IMR-90 (cell line): ENCODE measurements around the gene SYNE1. TPM values are rescaled to one million over a fixed set of nuclear protein-coding genes. Genes with fewer than 3 reads are reported as not detected.
A peak's percentile ranks its signal among the peaks of the same experiment; 100 is the strongest.

Source experiments
- ATAC-seq: fragments of 200-7000 bp; cut with Tn5 transposase; 2 replicates; pipeline ENCODE4 v1.9.1; 2020; ENCODE audit warnings: low read depth, mild to moderate bottlenecking, moderate library complexity
- BruUV-seq: library from RNA; stranded (reverse); fragments of 400-500 nt; replicated peaks from 2 replicates; lab custom pipeline; 2021; lab: Mats Ljungman, UMichigan
- CTCF ChIA-PET: fragments of 300-600 bp; formaldehyde crosslinking; extraction: SDS; loops from one replicate; lab custom pipeline; 2021; ENCODE audit warnings: antibody characterized with exemption; lab: Yijun Ruan, JAX
- POLR2A ChIA-PET: fragments of 300-600 bp; sonication (Branson Sonifier 250); formaldehyde crosslinking; loops from one replicate; lab custom pipeline; 2022; ENCODE audit warnings: antibody characterized with exemption; ENCODE audit not compliant: unreplicated experiment; lab: Charles Lee
- DNase-seq: peaks from one replicate; pipeline ENCODE4 v3.0.0; 2013
- H2AFZ ChIP-seq: replicated peaks from 2 replicates; pipeline ENCODE3; 2013; ENCODE audit warnings: low read length, mild to moderate bottlenecking; ENCODE audit not compliant: poor library complexity
- H2AK5ac ChIP-seq: 2 replicates; pipeline ENCODE4 v1.6.1; 2013; ENCODE audit warnings: low read depth, low read length, inconsistent platforms
- H2AK9ac ChIP-seq: replicated peaks from 2 replicates; pipeline ENCODE3; 2013; ENCODE audit warnings: mild to moderate bottlenecking, low read depth, low read length, moderate library complexity; ENCODE audit not compliant: poor library complexity
- H2BK120ac ChIP-seq: 2 replicates; pipeline ENCODE4 v1.6.1; 2013; ENCODE audit warnings: low read depth, low read length, inconsistent platforms
- H2BK15ac ChIP-seq: 3 replicates; pipeline ENCODE4 v1.6.1; 2013; ENCODE audit warnings: low read depth, low read length, inconsistent platforms
- H2BK20ac ChIP-seq: 2 replicates; pipeline ENCODE4 v1.6.1; 2013; ENCODE audit warnings: low read depth, mild to moderate bottlenecking, inconsistent platforms, low read length, moderate library complexity
- H2BK5ac ChIP-seq: 2 replicates; pipeline ENCODE4 v1.6.1; 2013; ENCODE audit warnings: mild to moderate bottlenecking, low read depth, low read length, inconsistent platforms; ENCODE audit not compliant: poor library complexity, severe bottlenecking
- H3K14ac ChIP-seq: replicated peaks from 2 replicates; pipeline ENCODE4 v1.6.1; 2013; ENCODE audit warnings: low read depth, low read length, inconsistent platforms
- H3K18ac ChIP-seq: 2 replicates; pipeline ENCODE4 v1.6.1; 2013; ENCODE audit warnings: low read depth, low read length, control low read depth
- H3K23ac ChIP-seq: 2 replicates; pipeline ENCODE4 v1.6.1; 2013; ENCODE audit warnings: low read depth, low read length, inconsistent platforms
- H3K27ac ChIP-seq: 2 replicates; pipeline ENCODE4 v1.5.1; 2013; ENCODE audit warnings: mild to moderate bottlenecking, control low read depth, low read length; ENCODE audit not compliant: insufficient read depth
- H3K27me3 ChIP-seq: 2 replicates; pipeline ENCODE4 v1.6.1; 2013; ENCODE audit warnings: low read length; ENCODE audit not compliant: control insufficient read depth, insufficient read depth
- H3K36me3 ChIP-seq: 2 replicates; pipeline ENCODE4 v1.6.1; 2013; ENCODE audit warnings: low read length, mixed read lengths; ENCODE audit not compliant: control insufficient read depth, insufficient read depth
- H3K4ac ChIP-seq: 2 replicates; pipeline ENCODE4 v1.6.1; 2013; ENCODE audit warnings: low read depth, low read length, inconsistent platforms
- H3K4me1 ChIP-seq: 2 replicates; pipeline ENCODE4 v1.6.1; 2013; ENCODE audit warnings: low read length, mixed read lengths; ENCODE audit not compliant: control insufficient read depth, insufficient read depth
- H3K4me2 ChIP-seq: 2 replicates; pipeline ENCODE4 v1.6.1; 2013; ENCODE audit warnings: low read depth, mild to moderate bottlenecking, control low read depth, low read length, moderate library complexity
- H3K4me3 ChIP-seq: 2 replicates; pipeline ENCODE4 v1.5.1; 2013; ENCODE audit warnings: low read depth, mild to moderate bottlenecking, control low read depth, low read length, moderate library complexity; ENCODE audit not compliant: insufficient read depth
- H3K56ac ChIP-seq: 2 replicates; pipeline ENCODE4 v1.6.1; 2013; ENCODE audit warnings: low read length, inconsistent platforms; ENCODE audit not compliant: insufficient read depth; ENCODE audit errors: extremely low read depth
- H3K79me1 ChIP-seq, 2 experiments: 2 replicates each; pipeline ENCODE4 v1.6.1; 2013; ENCODE audit warnings: low read length in 2 of 2, inconsistent platforms in 1 of 2, low read depth in 1 of 2
- H3K9ac ChIP-seq: 2 replicates; pipeline ENCODE4 v1.6.1; 2013; ENCODE audit warnings: low read depth, low read length, control low read depth
- H3K9me1 ChIP-seq: 2 replicates; pipeline ENCODE4 v1.6.1; 2013; ENCODE audit warnings: low read length, inconsistent platforms; ENCODE audit not compliant: insufficient read depth
- H3K9me3 ChIP-seq: 2 replicates; pipeline ENCODE4 v1.6.1; 2013; ENCODE audit warnings: low read length; ENCODE audit not compliant: control insufficient read depth, insufficient read depth
- H4K20me1 ChIP-seq: 2 replicates; pipeline ENCODE4 v1.6.1; 2013; ENCODE audit warnings: low read length, inconsistent platforms; ENCODE audit not compliant: insufficient read depth
- H4K5ac ChIP-seq: 2 replicates; pipeline ENCODE4 v1.6.1; 2013; ENCODE audit warnings: mild to moderate bottlenecking, low read depth, low read length, control low read depth
- H4K8ac ChIP-seq, 2 experiments: 2 replicates each; pipeline ENCODE4 v1.6.1; 2013; ENCODE audit warnings: low read depth in 2 of 2, low read length in 2 of 2, control low read depth in 1 of 2, inconsistent platforms in 1 of 2
- H4K91ac ChIP-seq: 2 replicates; pipeline ENCODE4 v1.6.1; 2013; ENCODE audit warnings: low read depth, low read length, inconsistent platforms; ENCODE audit not compliant: insufficient read depth
- CEBPB ChIP-seq: IDR thresholded peaks from 2 replicates; pipeline ENCODE4 v1.6.1; 2012; ENCODE audit warnings: low read depth, low read length, improper control_type of control experiment
- CHD1 ChIP-seq: IDR thresholded peaks from 2 replicates; pipeline ENCODE4 v1.6.1; 2012; ENCODE audit warnings: low read depth, low read length, improper control_type of control experiment
- ELK1 ChIP-seq: fragments of 150-350 bp; IDR thresholded peaks from 2 replicates; pipeline ENCODE4 v1.6.1; 2016; ENCODE audit warnings: low read depth, mild to moderate bottlenecking, low read length, moderate library complexity, borderline replicate concordance
- MAZ ChIP-seq: IDR thresholded peaks from 2 replicates; pipeline ENCODE4 v1.6.1; 2012; ENCODE audit warnings: low read depth, mild to moderate bottlenecking, low read length, improper control_type of control experiment, moderate library complexity, borderline replicate concordance
- MXI1 ChIP-seq: IDR thresholded peaks from 2 replicates; pipeline ENCODE4 v1.6.1; 2012; ENCODE audit warnings: low read depth, mild to moderate bottlenecking, low read length, moderate library complexity, borderline replicate concordance
- POLR2A ChIP-seq: IDR thresholded peaks from 2 replicates; pipeline ENCODE4 v1.6.1; 2012; ENCODE audit warnings: mild to moderate bottlenecking, low read depth, low read length
- USF2 ChIP-seq: fragments of 150-350 bp; IDR thresholded peaks from 2 replicates; pipeline ENCODE4 v1.6.1; 2017; ENCODE audit warnings: mild to moderate bottlenecking, antibody characterized with exemption, low read length, low read depth
- dilution Hi-C: fragments of 300-500 bp; cut with HindIII; formaldehyde crosslinking; loops from one replicate; pipeline ENCODE4 v1.14.3; 2018; ENCODE audit warnings: low sequenced_read_pairs; ENCODE audit not compliant: unreplicated experiment
- in situ Hi-C: fragments of 300-500 bp; cut with MboI; formaldehyde crosslinking; loops from 3 replicates; pipeline ENCODE4 v1.14.3; 2019; ENCODE audit warnings: low sequenced_read_pairs, inconsistent platforms, mixed read lengths
- intact Hi-C: fragments of 100-400 bp; cut with micrococcal nuclease; formaldehyde crosslinking; loops from 2 replicates; pipeline ENCODE4 v1.10.0; 2022
- polyA plus RNA-seq, 3 experiments: library from polyadenylated mRNA; depleted of rRNA; stranded (reverse); fragments of >200 nt; gene quantifications; 2 replicates each; pipeline ENCODE4 v1.2.3, GENCODE V29; 2012; ENCODE audit warnings: low replicate concordance in 1 of 3
- total RNA-seq: library from RNA; depleted of rRNA; stranded (reverse); fragments of >200 nt; gene quantifications from 2 replicates; pipeline ENCODE4 v1.2.3, GENCODE V29; 2012
- TF ChIP-seq, protein P1 (sequence below): conservative IDR thresholded peaks from 2 replicates; pipeline ENCODE4 v1.5.1; 2012; ENCODE audit warnings: mild to moderate bottlenecking, low read depth, low read length, improper control_type of control experiment

Gene SYNE1
- total and polyA plus RNA-seq, 2 of the 4 experiments (the other 2 are of a cell fraction) = 34.1 to 159 TPM

DNA sequence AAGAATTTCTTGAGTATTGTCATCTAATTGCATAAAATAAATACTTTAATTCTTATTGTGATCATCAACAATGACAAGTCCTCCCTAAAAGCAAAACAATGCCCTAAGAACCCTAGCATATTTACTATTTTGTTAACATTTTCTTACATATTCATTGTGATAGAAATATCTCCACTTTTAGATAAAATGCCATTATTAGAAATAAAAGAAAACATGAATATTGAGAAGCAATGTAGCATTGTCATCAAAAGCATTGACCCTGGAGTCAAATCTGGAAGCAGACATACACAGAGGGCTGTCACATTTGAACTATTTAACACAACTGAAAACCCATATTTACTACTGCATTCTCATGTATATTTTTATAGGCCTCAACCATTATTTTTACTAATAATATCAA is 257.7 kb downstream of the SYNE1 start:
- no peak for DNase-seq
- no peak overlapping the region; the same call in 1 of the 2 replicates for H2AK5ac ChIP-seq
- BruUV-seq = no TSS peak
- no peak overlapping the region for H3K23ac ChIP-seq
- H3K18ac ChIP-seq = 0 out of 2 replicates have a peak overlapping the region, but pooled peaks have one; percentile 7
- H4K8ac ChIP-seq = no peak overlapping the region; a peak in 1 of 4 replicates
- peak overlapping the region; percentile 52; the same call in 1 of the 2 replicates for H3K27ac ChIP-seq
- no peak overlapping the region for H3K56ac ChIP-seq
- H2BK120ac ChIP-seq = peak overlapping the region; percentile 39; the same call in 1 of the 2 replicates
- H3K27me3 ChIP-seq = no peaks in the 10 kb centered on the region
- H4K91ac ChIP-seq = no peak overlapping the region
- H3K79me1 ChIP-seq = peaks cover 9 to 24% of the 10 kb centered on the region in 2 experiments
- dilution Hi-C loops (no loop called here), intact Hi-C loops (no loop called here), in situ Hi-C loops (no loop called here)
- H3K4me2 ChIP-seq = peak overlapping the region; percentile 94
- peaks cover 6% of the 10 kb centered on the region for H3K36me3 ChIP-seq
- TF ChIP-seq MAZ (no peak), USF2 (no peak), CHD1 (no peak), POLR2A (no peak), MXI1 (no peak), ELK1 (no peak), CEBPB (no peak)
- TF ChIP-seq, protein P1, sequence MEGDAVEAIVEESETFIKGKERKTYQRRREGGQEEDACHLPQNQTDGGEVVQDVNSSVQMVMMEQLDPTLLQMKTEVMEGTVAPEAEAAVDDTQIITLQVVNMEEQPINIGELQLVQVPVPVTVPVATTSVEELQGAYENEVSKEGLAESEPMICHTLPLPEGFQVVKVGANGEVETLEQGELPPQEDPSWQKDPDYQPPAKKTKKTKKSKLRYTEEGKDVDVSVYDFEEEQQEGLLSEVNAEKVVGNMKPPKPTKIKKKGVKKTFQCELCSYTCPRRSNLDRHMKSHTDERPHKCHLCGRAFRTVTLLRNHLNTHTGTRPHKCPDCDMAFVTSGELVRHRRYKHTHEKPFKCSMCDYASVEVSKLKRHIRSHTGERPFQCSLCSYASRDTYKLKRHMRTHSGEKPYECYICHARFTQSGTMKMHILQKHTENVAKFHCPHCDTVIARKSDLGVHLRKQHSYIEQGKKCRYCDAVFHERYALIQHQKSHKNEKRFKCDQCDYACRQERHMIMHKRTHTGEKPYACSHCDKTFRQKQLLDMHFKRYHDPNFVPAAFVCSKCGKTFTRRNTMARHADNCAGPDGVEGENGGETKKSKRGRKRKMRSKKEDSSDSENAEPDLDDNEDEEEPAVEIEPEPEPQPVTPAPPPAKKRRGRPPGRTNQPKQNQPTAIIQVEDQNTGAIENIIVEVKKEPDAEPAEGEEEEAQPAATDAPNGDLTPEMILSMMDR = no peak
- H3K4me1 ChIP-seq = peaks cover 6% of the 10 kb centered on the region
- H2AFZ ChIP-seq = no peak overlapping the region
- H3K4ac ChIP-seq = no peak overlapping the region; the same call in 1 of the 2 replicates
- no peak overlapping the region for H2BK15ac ChIP-seq
- no peak overlapping the region for H2BK20ac ChIP-seq
- H3K9me3 ChIP-seq = no peaks in the 10 kb centered on the region
- H3K9ac ChIP-seq = peak overlapping the region; percentile 99; the same call in 1 of the 2 replicates
- H3K9me1 ChIP-seq = peaks cover 6% of the 10 kb centered on the region
- ChIA-PET CTCF (interaction anchor here (1.3 kb wide), 1 partner anchor 19 kb away, joined by 3 read pairs; no protein-coding TSS in a partner anchor), POLR2A (no interaction called here)
- peak overlapping the region; percentile 86 for H2BK5ac ChIP-seq
- H4K5ac ChIP-seq = no peak overlapping the region
- H2AK9ac ChIP-seq = no peak overlapping the region
- H3K14ac ChIP-seq = peak overlapping the region; percentile 43; the same call in 1 of the 2 replicates
- no peak for ATAC-seq
- peak overlapping the region; percentile 37 for H3K4me3 ChIP-seq
- peaks cover 9% of the 10 kb centered on the region; the same call in 1 of the 2 replicates for H4K20me1 ChIP-seq
